HCT116 (cell line): ENCODE results near the gene LCN15. TPM values are rescaled to one million over a fixed set of nuclear protein-coding genes. Genes with fewer than 3 reads are reported as not detected.

Experiments
- ATAC-seq: fragments of 200-7000 bp; cut with Tn5 transposase; 2 replicates; pipeline ENCODE4 v1.9.1; 2020; ENCODE audit warnings: mild to moderate bottlenecking, moderate library complexity
- BruUV-seq: library from RNA; stranded (reverse); fragments of 400-500 nt; replicated peaks from 2 replicates; lab custom pipeline; 2021; lab: Mats Ljungman, UMichigan
- CTCF ChIA-PET: fragments of 300-600 bp; sonication (Branson Sonifier 250); formaldehyde crosslinking; loops from one replicate; lab custom pipeline; 2021; ENCODE audit warnings: antibody characterized with exemption; lab: Charles Lee
- POLR2A ChIA-PET: fragments of 300-600, 350-600 bp; sonication (Branson Sonifier 250); formaldehyde crosslinking; loops from one replicate; lab custom pipeline; 2021; ENCODE audit warnings: antibody characterized with exemption; lab: Charles Lee
- RAD21 ChIA-PET, 2 experiments: fragments of 300-600 bp; sonication (Branson Sonifier 250); formaldehyde crosslinking; loops; one replicate each; lab custom pipeline; 2023; ENCODE audit warnings: low total read pairs in 2 of 2; ENCODE audit not compliant: uncharacterized antibody in 2 of 2, unreplicated experiment in 2 of 2, low non-redundant PET in 1 of 2; lab: Charles Lee
- DNase-seq: peaks from one replicate; pipeline ENCODE4 v3.0.0-alpha.2; 2010; ENCODE audit warnings: low read depth, low spot score
- H2AFZ ChIP-seq: fragments of 200-600 bp; shearing (Covaris generic), sonication (generic); 2 replicates; pipeline ENCODE4 v1.6.1; 2017; ENCODE audit warnings: low read depth, mixed run types, mixed read lengths, antibody characterized with exemption, low read length; ENCODE audit not compliant: poor library complexity, severe bottlenecking
- H3K27ac ChIP-seq: 2 replicates; pipeline ENCODE4 v1.5.1; 2012; ENCODE audit warnings: low read depth, low read length
- H3K27me3 ChIP-seq: fragments of 200-600 bp; sonication (generic); 2 replicates; pipeline ENCODE4 v1.6.1; 2016; ENCODE audit warnings: mixed run types, low read length, mixed read lengths; ENCODE audit not compliant: insufficient read depth
- H3K36me3 ChIP-seq, 2 experiments: fragments of 200-500 bp in 1 of 2; fragments of 200-600 bp in 1 of 2; sonication (Bioruptor generic) in 1 of 2; sonication (generic) in 1 of 2; 2 replicates each; pipeline versions ENCODE4 v1.5.1 to v1.6.1; 2014 to 2016; ENCODE audit warnings: low read length in 2 of 2, inconsistent platforms in 1 of 2, mixed read lengths in 1 of 2, mixed run types in 1 of 2; ENCODE audit not compliant: insufficient read depth in 2 of 2, control insufficient read depth in 1 of 2
- H3K4me1 ChIP-seq, 2 experiments: fragments of 200-600 bp in 1 of 2; sonication (generic) in 1 of 2; 2 replicates each; pipeline versions ENCODE4 v1.5.1 to v1.6.1; 2012 to 2017; ENCODE audit warnings: low read length in 2 of 2, inconsistent platforms in 1 of 2, mild to moderate bottlenecking in 1 of 2, mixed read lengths in 1 of 2, mixed run types in 1 of 2, moderate library complexity in 1 of 2; ENCODE audit not compliant: insufficient read depth in 2 of 2, control insufficient read depth in 1 of 2
- H3K4me2 ChIP-seq: fragments of 200-600 bp; sonication (generic); 2 replicates; pipeline ENCODE4 v1.6.1; 2017; ENCODE audit warnings: mixed run types, low read length, mixed read lengths
- H3K4me3 ChIP-seq, 2 experiments: fragments of 200-600 bp in 1 of 2; sonication (generic) in 1 of 2; replicated peaks in 1 of 2; 2 replicates each; pipeline ENCODE4 v1.5.1; 2011 to 2016; ENCODE audit warnings: low read length in 2 of 2, control low read depth in 1 of 2, low read depth in 1 of 2, mild to moderate bottlenecking in 1 of 2, mixed read lengths in 1 of 2, mixed run types in 1 of 2
- H3K79me2 ChIP-seq: fragments of 200-600 bp; sonication (generic); 2 replicates; pipeline ENCODE4 v1.6.1; 2017; ENCODE audit warnings: mild to moderate bottlenecking, mixed run types, low read length, moderate library complexity, mixed read lengths; ENCODE audit not compliant: insufficient read depth
- H3K9ac ChIP-seq: fragments of 200-600 bp; sonication (generic); 2 replicates; pipeline ENCODE4 v1.6.1; 2016; ENCODE audit warnings: low read length, mixed read lengths
- H3K9me2 ChIP-seq: fragments of 200-600 bp; sonication (generic), shearing (Covaris generic); 2 replicates; pipeline ENCODE4 v1.6.1; 2017; ENCODE audit warnings: mixed run types, mild to moderate bottlenecking, moderate library complexity; ENCODE audit not compliant: insufficient read depth
- H3K9me3 ChIP-seq, 2 experiments: fragments of 200-500 bp in 1 of 2; fragments of 200-600 bp in 1 of 2; sonication (Bioruptor generic) in 1 of 2; sonication (generic) in 1 of 2; 2 replicates each; pipeline ENCODE4 v1.6.1; 2014 to 2017; ENCODE audit warnings: low read length in 2 of 2, mixed read lengths in 2 of 2, inconsistent platforms in 1 of 2, low read depth in 1 of 2, mild to moderate bottlenecking in 1 of 2, mixed run types in 1 of 2, moderate library complexity in 1 of 2; ENCODE audit not compliant: control insufficient read depth in 1 of 2, insufficient read depth in 1 of 2
- H4K20me1 ChIP-seq: fragments of 200-600 bp; sonication (generic), shearing (Covaris generic); 2 replicates; pipeline ENCODE4 v1.6.1; 2017; ENCODE audit warnings: mixed run types, mild to moderate bottlenecking, moderate library complexity; ENCODE audit not compliant: insufficient read depth
- ATF3 ChIP-seq: IDR thresholded peaks from 2 replicates; pipeline ENCODE4 v1.6.1; 2012
- CTCF ChIP-seq, 3 experiments: fragments of 200-600 bp in 1 of 3; sonication (generic) in 1 of 3; IDR thresholded peaks in 2 of 3; conservative IDR thresholded peaks in 1 of 3; 2 replicates each; pipeline ENCODE4 v1.5.1; 2012 to 2017; ENCODE audit warnings: low read depth in 2 of 3, low read length in 2 of 3, antibody characterized with exemption in 1 of 3, borderline replicate concordance in 1 of 3, control low read depth in 1 of 3, mild to moderate bottlenecking in 1 of 3, mixed read lengths in 1 of 3, mixed run types in 1 of 3, moderate library complexity in 1 of 3; ENCODE audit not compliant: insufficient read depth in 1 of 3
- EZH2phosphoT487 ChIP-seq: fragments of 200-600 bp; IDR thresholded peaks from 2 replicates; pipeline ENCODE4 v1.6.1; 2018; ENCODE audit warnings: antibody characterized with exemption, borderline replicate concordance
- JUND ChIP-seq: IDR thresholded peaks from 2 replicates; pipeline ENCODE4 v1.6.1; 2012
- POLR2A ChIP-seq: IDR thresholded peaks from 2 replicates; pipeline ENCODE4 v1.7.0; 2011; ENCODE audit warnings: borderline replicate concordance; ENCODE audit not compliant: insufficient read depth, insufficient read length; ENCODE audit errors: extremely low read depth
- POLR2AphosphoS5 ChIP-seq: IDR thresholded peaks from 2 replicates; pipeline ENCODE4 v1.6.1; 2011; ENCODE audit warnings: mild to moderate bottlenecking, low read depth, low read length, moderate library complexity
- RAD21 ChIP-seq: IDR thresholded peaks from 2 replicates; pipeline ENCODE4 v1.6.1; 2012; ENCODE audit warnings: low read depth, mild to moderate bottlenecking
- REST ChIP-seq: IDR thresholded peaks from 2 replicates; pipeline ENCODE4 v1.6.1; 2012; ENCODE audit warnings: low read depth
- SIN3A ChIP-seq: IDR thresholded peaks from 2 replicates; pipeline ENCODE4 v1.6.1; 2012; ENCODE audit warnings: low read depth
- SRF ChIP-seq: IDR thresholded peaks from 2 replicates; pipeline ENCODE4 v1.6.1; 2012; ENCODE audit warnings: low read depth
- ZBTB33 ChIP-seq: IDR thresholded peaks from 2 replicates; pipeline ENCODE4 v1.6.1; 2011; ENCODE audit warnings: mild to moderate bottlenecking, low read length, moderate library complexity; ENCODE audit not compliant: insufficient replicate concordance; ENCODE audit errors: extremely low read depth
- ZFX ChIP-seq: fragments of 450-650 bp; IDR thresholded peaks from 2 replicates; pipeline ENCODE4 v1.6.1; 2017
- intact Hi-C: fragments of 100-400 bp; cut with micrococcal nuclease; formaldehyde crosslinking; loops from 2 replicates; pipeline ENCODE4 v1.10.0; 2022
- total RNA-seq: library from RNA; stranded (reverse); gene quantifications from one replicate; pipeline ENCODE4 v1.2.1, GENCODE V29; 2021; ENCODE audit not compliant: unreplicated experiment

The LCN15 gene
- total RNA-seq, 1 experiment from 2014 or later, result 0.76 TPM

- DNase-seq (no peak), ATAC-seq (no peak)
- POLR2A ChIA-PET, result interaction anchor here (0.6 kb wide), 1 partner anchor 9 kb away, joined by 3 read pairs; no protein-coding TSS in a partner anchor
- Histone ChIP-seq H2AFZ (no peak overlapping the region), H3K27ac (peak overlapping the region; percentile 97), H3K9me3 (no peaks in the 10 kb centered on the region), H3K4me3 (peak overlapping the region in 1 of 2 experiments; percentile 93; a peak in 1 of 4 replicates), H3K4me2 (peak overlapping the region; percentile 95), H3K36me3 (peaks cover 19 to 46% of the 10 kb centered on the region in 2 experiments; a peak in 3 of 4 replicates), H3K79me2 (peaks cover 58% of the 10 kb centered on the region), H4K20me1 (peaks cover 37% of the 10 kb centered on the region; the same call in 1 of the 2 replicates), H3K27me3 (no peaks in the 10 kb centered on the region), H3K9ac (peak overlapping the region; percentile 95), H3K4me1 (peaks cover 13 to 64% of the 10 kb centered on the region in 2 experiments), H3K9me2 (no peaks in the 10 kb centered on the region)
- intact Hi-C loops, result no loop called here
- TF ChIP-seq ZBTB33 (no peak), SIN3A (no peak), POLR2AphosphoS5 (0 out of 2 replicates have a peak, but pooled peaks have one; percentile 7)
- CTCF ChIA-PET, result no interaction called here
- RAD21 ChIA-PET, result no interaction called here
- BruUV-seq, result no TSS peak
These were observed 38.7 kb downstream of the LCN15 start for GRCh38 chr9:136725612-136726011.

- no TSS peak for BruUV-seq
- H3K27ac ChIP-seq, result peak overlapping the region; percentile 27; the same call in 1 of the 2 replicates
- H3K36me3 ChIP-seq, result peaks cover 19 to 46% of the 10 kb centered on the region in 2 experiments; a peak in 3 of 4 replicates
- H3K27me3 ChIP-seq, result no peaks in the 10 kb centered on the region
- intact Hi-C loops, result no loop called here
- H3K9me2 ChIP-seq, result no peaks in the 10 kb centered on the region
- peaks cover 13 to 64% of the 10 kb centered on the region in 2 experiments for H3K4me1 ChIP-seq
- H4K20me1 ChIP-seq, result peaks cover 37% of the 10 kb centered on the region; the same call in 1 of the 2 replicates
- H3K9ac ChIP-seq, result no peak overlapping the region
- H2AFZ ChIP-seq, result no peak overlapping the region
- no peak overlapping the region for H3K4me2 ChIP-seq
- no peak for ATAC-seq
- ChIA-PET POLR2A (no interaction called here), CTCF (no interaction called here), RAD21 (no interaction called here)
- H3K79me2 ChIP-seq, result peaks cover 51% of the 10 kb centered on the region
- H3K9me3 ChIP-seq, result no peaks in the 10 kb centered on the region
- DNase-seq, result no peak
- H3K4me3 ChIP-seq, result no peak overlapping the region
- TF ChIP-seq ATF3 (no peak), RAD21 (no peak), EZH2phosphoT487 (no peak), POLR2A (no peak), ZFX (no peak), REST (no peak), JUND (no peak), SRF (no peak), CTCF (IDR thresholded peaks at IDR 0.05 in 2 of 3, conservative IDR thresholded peaks at IDR 0.05 in 1 of 3; ENCODE audit: borderline replicate concordance in 1 of 3, insufficient read depth in 1 of 3, low read depth in 2 of 3, low read length in 2 of 3) (no peak)
These were observed 39.5 kb downstream of the LCN15 start for GRCh38 chr9:136724772-136725171.
